ENCODE data around the gene MDP1. TPM values are rescaled to one million over a fixed set of nuclear protein-coding genes. Genes with fewer than 3 reads are reported as not detected.

MDP1 gene
- total RNA-seq, 2 experiments from 2014 or later: 23.2 to 26.6 TPM

DNA sequence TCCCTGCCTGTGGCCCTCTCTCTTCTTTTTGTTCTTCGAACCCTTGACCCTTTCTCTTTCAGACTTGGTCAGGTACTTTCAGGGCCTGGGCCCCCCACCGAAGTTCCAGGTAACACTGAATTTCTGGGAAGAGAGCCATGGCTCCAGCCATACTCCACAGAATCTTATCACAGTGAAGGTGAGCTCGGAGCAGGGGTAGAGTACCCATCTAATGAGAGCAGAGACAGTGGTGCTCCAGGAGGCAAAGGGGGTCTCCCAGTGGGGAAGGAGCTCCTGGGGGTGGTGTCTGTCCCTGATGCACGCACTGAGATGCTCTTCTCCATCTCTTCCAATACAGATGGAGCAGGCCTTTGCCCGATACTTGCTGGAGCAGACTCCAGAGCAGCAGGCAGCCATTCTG, 50.1 kb downstream of the MDP1 start:
- intact Hi-C loops (cut with micrococcal nuclease; ENCODE audit: unreplicated experiment): no loop called here
- no peak overlapping the region for H3K27ac ChIP-seq (ENCODE audit: low read depth, low read length, poor library complexity, severe bottlenecking)
- TF ChIP-seq EZH2phosphoT487 (IDR thresholded peaks at IDR 0.05; ENCODE audit: borderline replicate concordance, low read depth, low read length): no peak
- TF ChIP-seq, protein P1, sequence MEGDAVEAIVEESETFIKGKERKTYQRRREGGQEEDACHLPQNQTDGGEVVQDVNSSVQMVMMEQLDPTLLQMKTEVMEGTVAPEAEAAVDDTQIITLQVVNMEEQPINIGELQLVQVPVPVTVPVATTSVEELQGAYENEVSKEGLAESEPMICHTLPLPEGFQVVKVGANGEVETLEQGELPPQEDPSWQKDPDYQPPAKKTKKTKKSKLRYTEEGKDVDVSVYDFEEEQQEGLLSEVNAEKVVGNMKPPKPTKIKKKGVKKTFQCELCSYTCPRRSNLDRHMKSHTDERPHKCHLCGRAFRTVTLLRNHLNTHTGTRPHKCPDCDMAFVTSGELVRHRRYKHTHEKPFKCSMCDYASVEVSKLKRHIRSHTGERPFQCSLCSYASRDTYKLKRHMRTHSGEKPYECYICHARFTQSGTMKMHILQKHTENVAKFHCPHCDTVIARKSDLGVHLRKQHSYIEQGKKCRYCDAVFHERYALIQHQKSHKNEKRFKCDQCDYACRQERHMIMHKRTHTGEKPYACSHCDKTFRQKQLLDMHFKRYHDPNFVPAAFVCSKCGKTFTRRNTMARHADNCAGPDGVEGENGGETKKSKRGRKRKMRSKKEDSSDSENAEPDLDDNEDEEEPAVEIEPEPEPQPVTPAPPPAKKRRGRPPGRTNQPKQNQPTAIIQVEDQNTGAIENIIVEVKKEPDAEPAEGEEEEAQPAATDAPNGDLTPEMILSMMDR (conservative IDR thresholded peaks at IDR 0.05; ENCODE audit: low read length): no peak
- H2AFZ ChIP-seq (ENCODE audit: low read length): no peak overlapping the region
- no peak overlapping the region for H3K4me3 ChIP-seq (ENCODE audit: low read depth, low read length, poor library complexity, severe bottlenecking)
- H3K9me2 ChIP-seq (ENCODE audit: insufficient read depth, low read length): no peaks in the 10 kb centered on the region
- H3K4me2 ChIP-seq (ENCODE audit: low read length): no peak overlapping the region
- BruUV-seq (replicated peaks): no TSS peak
- POLR2A ChIA-PET: no interaction called here
- peaks cover 7% of the 10 kb centered on the region; the same call in 1 of the 2 replicates for H3K79me2 ChIP-seq (ENCODE audit: insufficient read depth, low read depth, low read length)
- DNase-seq (ENCODE audit: low spot score): no peak
- peaks cover 37% of the 10 kb centered on the region for H3K36me3 ChIP-seq (ENCODE audit: insufficient read depth, low read length)
- no peaks in the 10 kb centered on the region for H4K20me1 ChIP-seq (ENCODE audit: insufficient read depth, low read length)
- H3K9me3 ChIP-seq (ENCODE audit: low read length): no peaks in the 10 kb centered on the region
- CTCF ChIA-PET (ENCODE audit: unreplicated experiment): no interaction called here
- H3K4me1 ChIP-seq (ENCODE audit: insufficient read depth, low read length, poor library complexity, severe bottlenecking): peaks cover 11% of the 10 kb centered on the region

DNA sequence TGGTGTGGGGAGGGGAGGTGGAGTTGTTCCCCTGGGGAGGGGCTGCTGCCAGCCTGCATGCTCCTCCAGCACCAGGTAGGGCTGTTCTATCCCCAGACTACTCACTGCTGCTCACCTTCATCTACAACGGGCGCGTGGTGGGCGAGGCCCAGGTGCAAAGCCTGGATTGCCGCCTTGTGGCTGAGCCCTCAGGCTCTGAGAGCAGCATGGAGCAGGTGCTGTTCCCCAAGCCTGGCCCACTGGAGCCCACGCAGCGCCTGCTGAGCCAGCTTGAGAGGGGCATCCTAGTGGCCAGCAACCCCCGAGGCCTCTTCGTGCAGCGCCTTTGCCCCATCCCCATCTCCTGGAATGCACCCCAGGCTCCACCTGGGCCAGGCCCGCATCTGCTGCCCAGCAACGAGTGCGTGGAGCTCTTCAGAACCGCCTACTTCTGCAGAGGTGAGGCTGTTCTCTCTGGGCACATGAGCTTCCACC, 51.3 kb downstream of the MDP1 start:
- no peak overlapping the region for H3K27ac ChIP-seq (ENCODE audit: low read depth, low read length, poor library complexity, severe bottlenecking)
- H3K9me2 ChIP-seq (ENCODE audit: insufficient read depth, low read length): no peaks in the 10 kb centered on the region
- H4K20me1 ChIP-seq (ENCODE audit: insufficient read depth, low read length): no peaks in the 10 kb centered on the region
- POLR2A ChIA-PET: no interaction called here
- no peak overlapping the region for H3K4me3 ChIP-seq (ENCODE audit: low read depth, low read length, poor library complexity, severe bottlenecking)
- DNase-seq (ENCODE audit: low spot score): no peak
- H3K9me3 ChIP-seq (ENCODE audit: low read length): no peaks in the 10 kb centered on the region
- peaks cover 7% of the 10 kb centered on the region; the same call in 1 of the 2 replicates for H3K79me2 ChIP-seq (ENCODE audit: insufficient read depth, low read depth, low read length)
- no TSS peak for BruUV-seq (replicated peaks)
- peaks cover 49% of the 10 kb centered on the region for H3K36me3 ChIP-seq (ENCODE audit: insufficient read depth, low read length)
- H2AFZ ChIP-seq (ENCODE audit: low read length): no peak overlapping the region
- TF ChIP-seq EZH2phosphoT487 (IDR thresholded peaks at IDR 0.05; ENCODE audit: borderline replicate concordance, low read depth, low read length): no peak
- H3K4me1 ChIP-seq (ENCODE audit: insufficient read depth, low read length, poor library complexity, severe bottlenecking): peaks cover 16% of the 10 kb centered on the region
- no peak overlapping the region for H3K4me2 ChIP-seq (ENCODE audit: low read length)
- CTCF ChIA-PET (ENCODE audit: unreplicated experiment): no interaction called here
- intact Hi-C loops (cut with micrococcal nuclease; ENCODE audit: unreplicated experiment): no loop called here

Small RNAs within 50 kb of the gene (small RNA-seq; reads per million reads assigned to genes)
- gene AL136295.4 (not detected), gene CHMP4A (not detected), gene IPO4 (0.16 reads per million), gene IRF9 (not detected), gene MDP1 (not detected)

Other genes starting within 250 kb of the MDP1 start
Only the 30 nearest of the 34 such genes appear.
- 0.03 and 0.32 TPM in 2 replicates for gene CARMIL3, start 164.1 kb downstream of the MDP1 start, total RNA-seq (2014; rRNA removed; shearing (Covaris generic))
- gene CARMIL3, start 164.1 kb downstream of the MDP1 start, total RNA-seq (2022): 0.21 TPM in 1 of 2 replicates, not detected in the other
- 0.10 TPM in 1 of 2 replicates, not detected in the other for gene CPNE6, start 144.5 kb downstream of the MDP1 start, total RNA-seq (2014; rRNA removed; shearing (Covaris generic))
- not detected in 2 replicates for gene CPNE6, start 144.5 kb downstream of the MDP1 start, total RNA-seq (2022)
- gene PCK2, start 121.8 kb downstream of the MDP1 start, total RNA-seq (2014; rRNA removed; shearing (Covaris generic)): 33.7 and 43.6 TPM in 2 replicates
- 130 TPM in 2 replicates for gene PCK2, start 121.8 kb downstream of the MDP1 start, total RNA-seq (2022)
- 75.5 and 79.2 TPM in 2 replicates for gene DCAF11, start 101.3 kb downstream of the MDP1 start, total RNA-seq (2014; rRNA removed; shearing (Covaris generic))
- gene DCAF11, start 101.3 kb downstream of the MDP1 start, total RNA-seq (2022): 63.6 and 77.3 TPM in 2 replicates
- gene NRL, start 101.1 kb downstream of the MDP1 start, total RNA-seq (2014; rRNA removed; shearing (Covaris generic)): 3.1 and 4.6 TPM in 2 replicates
- 7.5 and 8.1 TPM in 2 replicates for gene NRL, start 101.1 kb downstream of the MDP1 start, total RNA-seq (2022)
- gene FITM1, start 85.4 kb downstream of the MDP1 start, total RNA-seq (2014; rRNA removed; shearing (Covaris generic)): 0.28 TPM in 2 replicates
- gene FITM1, start 85.4 kb downstream of the MDP1 start, total RNA-seq (2022): 0.97 and 1.4 TPM in 2 replicates
- gene PSME1, start 79.9 kb downstream of the MDP1 start, total RNA-seq (2014; rRNA removed; shearing (Covaris generic)): 187 and 213 TPM in 2 replicates
- 146 and 149 TPM in 2 replicates for gene PSME1, start 79.9 kb downstream of the MDP1 start, total RNA-seq (2022)
- gene EMC9, start 74.5 kb downstream of the MDP1 start, total RNA-seq (2014; rRNA removed; shearing (Covaris generic)): 73.2 and 74.8 TPM in 2 replicates
- gene EMC9, start 74.5 kb downstream of the MDP1 start, total RNA-seq (2022): 72.0 and 72.9 TPM in 2 replicates
- gene PSME2, start 69.5 kb downstream of the MDP1 start, total RNA-seq (2014; rRNA removed; shearing (Covaris generic)): 254 and 290 TPM in 2 replicates
- gene PSME2, start 69.5 kb downstream of the MDP1 start, total RNA-seq (2022): 176 and 188 TPM in 2 replicates
- gene RNF31, start 68.6 kb downstream of the MDP1 start, total RNA-seq (2014; rRNA removed; shearing (Covaris generic)): 37.8 and 66.1 TPM in 2 replicates
- 57.8 and 58.1 TPM in 2 replicates for gene RNF31, start 68.6 kb downstream of the MDP1 start, total RNA-seq (2022)
- gene IRF9, start 54.8 kb downstream of the MDP1 start, total RNA-seq (2014; rRNA removed; shearing (Covaris generic)): 35.1 and 40.7 TPM in 2 replicates
- gene IRF9, start 54.8 kb downstream of the MDP1 start, total RNA-seq (2022): 36.2 and 39.1 TPM in 2 replicates
- 4.3 and 9.8 TPM in 2 replicates for gene REC8, start 44.0 kb downstream of the MDP1 start, total RNA-seq (2014; rRNA removed; shearing (Covaris generic))
- 12.6 and 14.2 TPM in 2 replicates for gene REC8, start 44.0 kb downstream of the MDP1 start, total RNA-seq (2022)
- gene IPO4, start 27.2 kb downstream of the MDP1 start, total RNA-seq (2014; rRNA removed; shearing (Covaris generic)): 48.4 and 59.2 TPM in 2 replicates
- gene IPO4, start 27.2 kb downstream of the MDP1 start, total RNA-seq (2022): 49.3 and 53.1 TPM in 2 replicates
- gene TM9SF1, start 20.6 kb downstream of the MDP1 start, total RNA-seq (2014; rRNA removed; shearing (Covaris generic)): 23.4 and 31.3 TPM in 2 replicates
- 23.1 and 27.8 TPM in 2 replicates for gene TM9SF1, start 20.6 kb downstream of the MDP1 start, total RNA-seq (2022)
- gene TSSK4, start 10.4 kb downstream of the MDP1 start, total RNA-seq (2014; rRNA removed; shearing (Covaris generic)): not detected in 2 replicates
- 1.1 and 1.5 TPM in 2 replicates for gene TSSK4, start 10.4 kb downstream of the MDP1 start, total RNA-seq (2022)
- 48.5 and 65.7 TPM in 2 replicates for gene CHMP4A, start 2.6 kb downstream of the MDP1 start, total RNA-seq (2014; rRNA removed; shearing (Covaris generic))
- 67.6 and 72.9 TPM in 2 replicates for gene CHMP4A, start 2.6 kb downstream of the MDP1 start, total RNA-seq (2022)
- gene NEDD8, start 16.3 kb upstream of the MDP1 start, total RNA-seq (2014; rRNA removed; shearing (Covaris generic)): 167 and 285 TPM in 2 replicates
- gene NEDD8, start 16.3 kb upstream of the MDP1 start, total RNA-seq (2022): 174 and 182 TPM in 2 replicates
- gene GMPR2, start 16.9 kb upstream of the MDP1 start, total RNA-seq (2014; rRNA removed; shearing (Covaris generic)): 39.4 and 51.4 TPM in 2 replicates
- 61.4 and 62.3 TPM in 2 replicates for gene GMPR2, start 16.9 kb upstream of the MDP1 start, total RNA-seq (2022)
- gene TINF2, start 26.6 kb upstream of the MDP1 start, total RNA-seq (2014; rRNA removed; shearing (Covaris generic)): 63.9 and 70.1 TPM in 2 replicates
- 76.1 and 77.5 TPM in 2 replicates for gene TINF2, start 26.6 kb upstream of the MDP1 start, total RNA-seq (2022)
- gene TGM1, start 47.1 kb upstream of the MDP1 start, total RNA-seq (2014; rRNA removed; shearing (Covaris generic)): 3.0 and 5.2 TPM in 2 replicates
- gene TGM1, start 47.1 kb upstream of the MDP1 start, total RNA-seq (2022): 5.4 and 7.0 TPM in 2 replicates
- gene RABGGTA, start 55.5 kb upstream of the MDP1 start, total RNA-seq (2014; rRNA removed; shearing (Covaris generic)): 16.7 and 24.3 TPM in 2 replicates
- 27.3 and 29.7 TPM in 2 replicates for gene RABGGTA, start 55.5 kb upstream of the MDP1 start, total RNA-seq (2022)
- gene DHRS1, start 83.7 kb upstream of the MDP1 start, total RNA-seq (2014; rRNA removed; shearing (Covaris generic)): 21.0 and 27.4 TPM in 2 replicates
- 34.9 and 35.6 TPM in 2 replicates for gene DHRS1, start 83.7 kb upstream of the MDP1 start, total RNA-seq (2022)
- gene NOP9, start 83.8 kb upstream of the MDP1 start, total RNA-seq (2014; rRNA removed; shearing (Covaris generic)): 30.6 and 33.2 TPM in 2 replicates
- 44.0 and 52.6 TPM in 2 replicates for gene NOP9, start 83.8 kb upstream of the MDP1 start, total RNA-seq (2022)
- gene CIDEB, start 91.9 kb upstream of the MDP1 start, total RNA-seq (2014; rRNA removed; shearing (Covaris generic)): not detected in 2 replicates
- gene CIDEB, start 91.9 kb upstream of the MDP1 start, total RNA-seq (2022): 1.6 and 3.2 TPM in 2 replicates
- gene LTB4R2, start 94.1 kb upstream of the MDP1 start, total RNA-seq (2014; rRNA removed; shearing (Covaris generic)): 15.7 and 18.2 TPM in 2 replicates
- gene LTB4R2, start 94.1 kb upstream of the MDP1 start, total RNA-seq (2022): 37.6 TPM in 2 replicates
- gene LTB4R, start 95.4 kb upstream of the MDP1 start, total RNA-seq (2014; rRNA removed; shearing (Covaris generic)): 15.8 and 17.9 TPM in 2 replicates
- gene LTB4R, start 95.4 kb upstream of the MDP1 start, total RNA-seq (2022): 28.3 and 30.5 TPM in 2 replicates
- 0.26 and 2.0 TPM in 2 replicates for gene ADCY4, start 119.0 kb upstream of the MDP1 start, total RNA-seq (2014; rRNA removed; shearing (Covaris generic))
- 3.4 and 6.0 TPM in 2 replicates for gene ADCY4, start 119.0 kb upstream of the MDP1 start, total RNA-seq (2022)
- 8.1 and 13.8 TPM in 2 replicates for gene RIPK3, start 123.9 kb upstream of the MDP1 start, total RNA-seq (2014; rRNA removed; shearing (Covaris generic))
- 14.5 and 18.8 TPM in 2 replicates for gene RIPK3, start 123.9 kb upstream of the MDP1 start, total RNA-seq (2022)
- 72.2 and 94.7 TPM in 2 replicates for gene NFATC4, start 152.1 kb upstream of the MDP1 start, total RNA-seq (2014; rRNA removed; shearing (Covaris generic))
- gene NFATC4, start 152.1 kb upstream of the MDP1 start, total RNA-seq (2022): 96.6 and 130 TPM in 2 replicates
- 0.13 TPM in 2 replicates for gene NYNRIN, start 182.9 kb upstream of the MDP1 start, total RNA-seq (2014; rRNA removed; shearing (Covaris generic))
- not detected in 2 replicates for gene NYNRIN, start 182.9 kb upstream of the MDP1 start, total RNA-seq (2022)

Measured in OCI-LY7 (cell line).